ENCODE measurements around the gene NRG3. TPM values are rescaled to one million over a fixed set of nuclear protein-coding genes. Genes with fewer than 3 reads are reported as not detected.

Gene NRG3
- total RNA-seq, 1 donor from 2014 or later = 1.6 TPM

DNA sequence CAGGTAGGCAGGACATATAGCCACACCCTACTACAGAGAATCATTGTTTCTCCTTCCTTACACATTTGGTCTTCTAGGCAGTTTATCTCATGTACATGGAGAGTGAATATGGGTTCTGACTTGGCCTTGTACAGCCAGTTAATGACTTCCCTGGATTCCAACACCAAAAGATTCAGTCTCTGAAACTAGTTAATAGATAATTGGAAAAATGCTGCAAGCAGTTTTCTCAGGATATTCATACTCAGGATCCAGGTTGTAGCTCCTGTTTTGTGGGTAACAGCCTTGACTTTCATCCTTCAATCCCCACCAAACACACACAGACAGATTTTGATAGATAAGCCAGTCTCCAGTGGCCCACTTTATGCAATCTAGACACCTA, 690.2 kb downstream of the NRG3 start:
- H3K27me3 ChIP-seq = no peaks in the 10 kb centered on the region
- no peak overlapping the region for H3K27ac ChIP-seq
- no peak overlapping the region for H3K4me3 ChIP-seq
- intact Hi-C loops (cut with DNase I) = no loop called here
- TF ChIP-seq, protein P1, sequence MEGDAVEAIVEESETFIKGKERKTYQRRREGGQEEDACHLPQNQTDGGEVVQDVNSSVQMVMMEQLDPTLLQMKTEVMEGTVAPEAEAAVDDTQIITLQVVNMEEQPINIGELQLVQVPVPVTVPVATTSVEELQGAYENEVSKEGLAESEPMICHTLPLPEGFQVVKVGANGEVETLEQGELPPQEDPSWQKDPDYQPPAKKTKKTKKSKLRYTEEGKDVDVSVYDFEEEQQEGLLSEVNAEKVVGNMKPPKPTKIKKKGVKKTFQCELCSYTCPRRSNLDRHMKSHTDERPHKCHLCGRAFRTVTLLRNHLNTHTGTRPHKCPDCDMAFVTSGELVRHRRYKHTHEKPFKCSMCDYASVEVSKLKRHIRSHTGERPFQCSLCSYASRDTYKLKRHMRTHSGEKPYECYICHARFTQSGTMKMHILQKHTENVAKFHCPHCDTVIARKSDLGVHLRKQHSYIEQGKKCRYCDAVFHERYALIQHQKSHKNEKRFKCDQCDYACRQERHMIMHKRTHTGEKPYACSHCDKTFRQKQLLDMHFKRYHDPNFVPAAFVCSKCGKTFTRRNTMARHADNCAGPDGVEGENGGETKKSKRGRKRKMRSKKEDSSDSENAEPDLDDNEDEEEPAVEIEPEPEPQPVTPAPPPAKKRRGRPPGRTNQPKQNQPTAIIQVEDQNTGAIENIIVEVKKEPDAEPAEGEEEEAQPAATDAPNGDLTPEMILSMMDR (IDR thresholded peaks at IDR 0.05) = no peak
- H3K9me3 ChIP-seq = no peaks in the 10 kb centered on the region
- H3K4me1 ChIP-seq = no peaks in the 10 kb centered on the region
- no peaks in the 10 kb centered on the region for H3K36me3 ChIP-seq
- DNase-seq (ENCODE audit: low spot score in 2 of 2) = no peak

DNA sequence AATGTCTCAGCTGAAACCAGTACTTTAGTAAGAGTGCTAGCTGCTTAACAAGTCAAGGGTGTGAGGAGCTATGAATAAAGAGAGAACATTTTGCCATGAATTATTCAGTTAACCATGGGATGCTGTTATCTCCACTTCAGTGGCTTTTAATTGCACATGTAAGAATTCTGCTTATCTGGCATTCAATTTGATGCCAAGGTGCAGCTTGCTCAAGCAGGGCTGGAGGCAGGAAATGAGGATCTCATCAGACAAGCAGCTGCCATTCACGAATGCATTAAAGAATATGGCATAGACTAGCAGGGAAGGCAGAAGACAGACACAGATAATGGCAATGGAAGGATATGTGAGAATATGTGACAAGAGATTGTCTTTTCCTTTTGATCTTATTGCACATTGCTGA, 697.8 kb downstream of the NRG3 start:
- no peaks in the 10 kb centered on the region for H3K36me3 ChIP-seq
- H3K4me3 ChIP-seq = no peak overlapping the region
- no peak overlapping the region for H3K27ac ChIP-seq
- no peak for DNase-seq (ENCODE audit: low spot score in 2 of 2)
- intact Hi-C loops (cut with DNase I) = no loop called here
- H3K4me1 ChIP-seq = no peaks in the 10 kb centered on the region
- TF ChIP-seq, protein P1 (IDR thresholded peaks at IDR 0.05) = no peak
- no peaks in the 10 kb centered on the region for H3K27me3 ChIP-seq
- no peaks in the 10 kb centered on the region for H3K9me3 ChIP-seq

DNA sequence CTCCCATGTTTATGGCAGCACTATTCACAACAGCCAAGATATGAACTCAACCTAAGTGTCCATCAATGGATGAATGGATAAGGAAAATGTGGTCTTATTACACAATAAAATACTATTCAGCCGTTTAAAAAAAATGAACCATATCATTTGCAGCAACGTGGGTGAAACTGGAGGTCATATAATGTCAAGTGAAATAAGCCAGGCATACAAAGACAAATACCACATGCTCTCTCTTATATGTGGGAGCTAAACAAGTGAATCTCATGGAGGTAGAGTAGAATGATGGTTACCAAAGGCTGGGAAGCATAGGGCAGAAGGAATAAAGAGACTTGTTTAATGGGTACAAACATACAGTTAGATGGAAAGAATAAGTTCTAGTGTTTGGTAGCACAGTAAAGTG, 699.1 kb downstream of the NRG3 start:
- Histone ChIP-seq H3K4me3 (no peak overlapping the region), H3K9me3 (no peaks in the 10 kb centered on the region), H3K27ac (no peak overlapping the region), H3K36me3 (no peaks in the 10 kb centered on the region), H3K4me1 (no peaks in the 10 kb centered on the region), H3K27me3 (no peaks in the 10 kb centered on the region)
- intact Hi-C loops (cut with DNase I) = no loop called here
- TF ChIP-seq, protein P1 (IDR thresholded peaks at IDR 0.05) = no peak
- DNase-seq (ENCODE audit: low spot score in 2 of 2) = no peak

- DNase-seq (ENCODE audit: low spot score in 2 of 2) = no peak
- intact Hi-C loops (cut with DNase I) = no loop called here
- no peak overlapping the region for H3K4me3 ChIP-seq
- TF ChIP-seq, protein P1 (IDR thresholded peaks at IDR 0.05) = no peak
- H3K4me1 ChIP-seq = no peaks in the 10 kb centered on the region
- no peaks in the 10 kb centered on the region for H3K36me3 ChIP-seq
- H3K9me3 ChIP-seq = no peaks in the 10 kb centered on the region
- H3K27ac ChIP-seq = no peak overlapping the region
- H3K27me3 ChIP-seq = no peaks in the 10 kb centered on the region
These were observed 700.3 kb downstream of the NRG3 start for GRCh38 chr10:82575318-82575717.

DNA sequence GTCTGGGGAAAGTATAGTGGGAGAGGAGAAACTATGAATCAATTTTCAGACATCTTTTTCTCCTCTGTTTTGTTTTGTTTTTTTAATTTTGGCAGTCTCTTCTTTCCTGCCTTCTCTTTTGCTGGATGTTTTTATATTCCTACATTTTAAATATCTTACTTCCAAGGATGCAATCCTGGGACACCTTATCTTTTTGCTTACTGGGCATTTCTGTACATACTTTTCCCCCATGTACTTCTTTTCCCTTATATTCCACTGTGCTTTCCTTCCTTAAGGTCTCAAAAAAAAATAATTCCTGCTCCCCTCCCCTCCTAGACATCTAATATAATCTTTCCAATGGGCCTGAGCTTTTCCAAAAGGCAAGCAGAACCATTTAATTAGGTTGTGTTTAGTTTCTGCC, 701.1 kb downstream of the NRG3 start:
- H3K36me3 ChIP-seq = no peaks in the 10 kb centered on the region
- TF ChIP-seq, protein P1 (IDR thresholded peaks at IDR 0.05) = no peak
- no peaks in the 10 kb centered on the region for H3K9me3 ChIP-seq
- H3K4me3 ChIP-seq = no peak overlapping the region
- no peaks in the 10 kb centered on the region for H3K27me3 ChIP-seq
- no peak for DNase-seq (ENCODE audit: low spot score in 2 of 2)
- H3K4me1 ChIP-seq = no peaks in the 10 kb centered on the region
- intact Hi-C loops (cut with DNase I) = no loop called here
- H3K27ac ChIP-seq = no peak overlapping the region

DNA sequence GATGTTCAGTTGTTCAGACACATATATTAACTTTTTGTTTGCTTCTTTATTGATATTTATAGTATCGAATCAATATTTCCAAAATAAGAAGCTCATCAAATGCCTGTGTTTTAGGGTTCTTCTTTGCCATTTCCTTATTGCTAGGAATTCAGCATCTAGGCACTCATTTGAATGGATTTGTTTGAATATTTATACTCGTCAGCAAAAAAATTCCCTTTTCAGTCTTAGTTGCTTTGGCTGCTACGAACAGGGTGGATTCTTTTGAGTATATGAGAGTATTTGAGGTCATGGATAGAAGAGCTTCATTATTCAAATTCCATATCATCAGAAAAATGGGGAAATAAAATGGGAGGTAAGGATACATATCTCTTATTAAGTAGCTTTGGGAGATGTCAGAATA, 706.9 kb downstream of the NRG3 start:
- TF ChIP-seq, protein P1 (IDR thresholded peaks at IDR 0.05) = no peak
- Histone ChIP-seq H3K36me3 (no peaks in the 10 kb centered on the region), H3K4me3 (no peak overlapping the region), H3K4me1 (peaks cover 0 to 2% of the 10 kb centered on the region in 2 donors), H3K9me3 (no peaks in the 10 kb centered on the region), H3K27me3 (no peaks in the 10 kb centered on the region), H3K27ac (no peak overlapping the region)
- intact Hi-C loops (cut with DNase I) = no loop called here
- no peak for DNase-seq (ENCODE audit: low spot score in 2 of 2)
